WTC11 (cell line): ENCODE measurements around the gene GALNT18. TPM values are rescaled to one million over a fixed set of nuclear protein-coding genes. Genes with fewer than 3 reads are reported as not detected.

Experiments used
- ATAC-seq: fragments of 200-7000 bp; cut with Tn5 transposase; 2 replicates; pipeline ENCODE4 v1.10.0; 2021; ENCODE audit warnings: mild to moderate bottlenecking, moderate library complexity
- CTCF ChIA-PET: fragments of 300-600 bp; sonication (Branson Sonifier 250); formaldehyde crosslinking; loops from one replicate; lab custom pipeline; 2021; ENCODE audit warnings: antibody characterized with exemption; lab: Charles Lee
- POLR2A ChIA-PET: fragments of 350-600 bp; sonication (Branson Sonifier 250); formaldehyde crosslinking; loops from one replicate; lab custom pipeline; 2021; ENCODE audit warnings: antibody characterized with exemption; lab: Charles Lee
- DNase-seq: peaks from one replicate; pipeline ENCODE4 v3.0.0; 2021; ENCODE audit warnings: low spot score
- H3K27ac Mint-ChIP-seq: 2 replicates; pipeline ENCODE4 v1.8.0; 2021; ENCODE audit warnings: mixed read lengths
- H3K27me3 Mint-ChIP-seq: 2 replicates; pipeline ENCODE4 v1.8.0; 2021; ENCODE audit warnings: low read depth, mild to moderate bottlenecking, moderate library complexity, mixed read lengths
- H3K36me3 Mint-ChIP-seq: 2 replicates; pipeline ENCODE4 v1.8.0; 2021; ENCODE audit warnings: mixed read lengths
- H3K4me1 Mint-ChIP-seq: 2 replicates; pipeline ENCODE4 v1.8.0; 2022; ENCODE audit warnings: mixed read lengths
- H3K4me3 Mint-ChIP-seq: 2 replicates; pipeline ENCODE4 v1.8.0; 2021; ENCODE audit warnings: mild to moderate bottlenecking, moderate library complexity, mixed read lengths
- H3K9me3 Mint-ChIP-seq: 2 replicates; pipeline ENCODE4 v1.8.0; 2021; ENCODE audit warnings: mixed read lengths
- ARID4B ChIP-seq: sonication (generic); formaldehyde crosslinking; IDR thresholded peaks from 2 replicates; pipeline ENCODE4 v1.8.0; 2023; ENCODE audit warnings: missing genetic modification reagents, mild to moderate bottlenecking, borderline replicate concordance
- ATF1 ChIP-seq: sonication (generic); formaldehyde crosslinking; IDR thresholded peaks from 2 replicates; pipeline ENCODE4 v1.8.1; 2023; ENCODE audit warnings: mild to moderate bottlenecking, moderate library complexity, missing genetic modification reagents
- ATF2 ChIP-seq: sonication (generic); formaldehyde crosslinking; IDR thresholded peaks from 2 replicates; pipeline ENCODE4 v1.8.1; 2022; ENCODE audit warnings: low read depth, missing genetic modification reagents, borderline replicate concordance
- CDX4 ChIP-seq: fragments of 250-450 bp; sonication (Bioruptor Pico); IDR thresholded peaks from 2 replicates; pipeline ENCODE4 v1.9.0; 2021; ENCODE audit warnings: moderate library complexity, mild to moderate bottlenecking, inconsistent platforms, borderline replicate concordance
- ELF4 ChIP-seq: sonication (generic); formaldehyde crosslinking; IDR thresholded peaks from 2 replicates; pipeline ENCODE4 v1.8.1; 2022; ENCODE audit warnings: low read depth, mild to moderate bottlenecking, moderate library complexity, missing genetic modification reagents
- KAT7 ChIP-seq: sonication (generic); formaldehyde crosslinking; IDR thresholded peaks from 2 replicates; pipeline ENCODE4 v1.8.1; 2023; ENCODE audit warnings: missing genetic modification reagents, mild to moderate bottlenecking, borderline replicate concordance
- MYBL2 ChIP-seq: sonication (generic); formaldehyde crosslinking; IDR thresholded peaks from 2 replicates; pipeline ENCODE4 v1.8.1; 2023; ENCODE audit warnings: mild to moderate bottlenecking, moderate library complexity, missing genetic modification reagents
- SMAD3 ChIP-seq: sonication (generic); formaldehyde crosslinking; IDR thresholded peaks from 2 replicates; pipeline ENCODE4 v1.8.0; 2022; ENCODE audit warnings: missing genetic modification reagents, mild to moderate bottlenecking, borderline replicate concordance
- SMAD4 ChIP-seq: sonication (generic); formaldehyde crosslinking; IDR thresholded peaks from 2 replicates; pipeline ENCODE4 v1.8.0; 2022; ENCODE audit warnings: mild to moderate bottlenecking, missing genetic modification reagents
- USF2 ChIP-seq: sonication (generic); formaldehyde crosslinking; IDR thresholded peaks from 2 replicates; pipeline ENCODE4 v1.8.1; 2023; ENCODE audit warnings: mild to moderate bottlenecking, missing genetic modification reagents, moderate library complexity
- ZNF138 ChIP-seq: sonication (generic); formaldehyde crosslinking; conservative IDR thresholded peaks from 2 replicates; pipeline ENCODE4 v1.8.1; 2022; ENCODE audit warnings: mild to moderate bottlenecking, moderate library complexity, missing genetic modification reagents
- ZNF219 ChIP-seq: sonication (generic); formaldehyde crosslinking; IDR thresholded peaks from 2 replicates; pipeline ENCODE4 v1.8.0; 2023; ENCODE audit warnings: missing genetic modification reagents, mild to moderate bottlenecking, borderline replicate concordance
- ZNF232 ChIP-seq: sonication (generic); formaldehyde crosslinking; IDR thresholded peaks from 2 replicates; pipeline ENCODE4 v1.8.0; 2022; ENCODE audit warnings: mild to moderate bottlenecking, missing genetic modification reagents
- ZNF671 ChIP-seq: fragments of 250-450 bp; sonication (Bioruptor Pico); IDR thresholded peaks from 2 replicates; pipeline ENCODE4 v1.8.0; 2021; ENCODE audit warnings: mild to moderate bottlenecking
- total RNA-seq: library from RNA; stranded (reverse); gene quantifications from 3 replicates; pipeline ENCODE4 v1.2.3, GENCODE V29; 2021
- TF ChIP-seq, protein P1 (sequence below): sonication (generic); formaldehyde crosslinking; IDR thresholded peaks from 2 replicates; pipeline ENCODE4 v1.8.0; 2022; ENCODE audit warnings: mild to moderate bottlenecking, missing genetic modification reagents
- TF ChIP-seq, protein P2 (sequence below): sonication (generic); formaldehyde crosslinking; IDR thresholded peaks from 2 replicates; pipeline ENCODE4 v1.8.0; 2022; ENCODE audit warnings: mild to moderate bottlenecking, missing genetic modification reagents
- TF ChIP-seq, protein P3 (sequence below): sonication (generic); formaldehyde crosslinking; IDR thresholded peaks from 2 replicates; pipeline ENCODE4 v1.8.1; 2023; ENCODE audit warnings: mild to moderate bottlenecking, missing genetic modification reagents, borderline replicate concordance

Gene GALNT18
- total RNA-seq, 1 experiment from 2014 or later, result 5.0 TPM

- no peaks in the 10 kb centered on the region for H3K36me3 Mint-ChIP-seq
- ChIA-PET CTCF (no interaction called here), POLR2A (interaction anchor here (0.7 kb wide), 1 partner anchor 58 kb away, joined by 3 read pairs; the partner anchor contains the start of gene GALNT18)
- H3K9me3 Mint-ChIP-seq, result no peaks in the 10 kb centered on the region
- no peaks in the 10 kb centered on the region for H3K27me3 Mint-ChIP-seq
- DNase-seq (no peak), ATAC-seq (no peak)
- H3K27ac Mint-ChIP-seq, result no peak overlapping the region
- no peak overlapping the region for H3K4me3 Mint-ChIP-seq
- H3K4me1 Mint-ChIP-seq, result no peaks in the 10 kb centered on the region
- TF ChIP-seq, protein P1, sequence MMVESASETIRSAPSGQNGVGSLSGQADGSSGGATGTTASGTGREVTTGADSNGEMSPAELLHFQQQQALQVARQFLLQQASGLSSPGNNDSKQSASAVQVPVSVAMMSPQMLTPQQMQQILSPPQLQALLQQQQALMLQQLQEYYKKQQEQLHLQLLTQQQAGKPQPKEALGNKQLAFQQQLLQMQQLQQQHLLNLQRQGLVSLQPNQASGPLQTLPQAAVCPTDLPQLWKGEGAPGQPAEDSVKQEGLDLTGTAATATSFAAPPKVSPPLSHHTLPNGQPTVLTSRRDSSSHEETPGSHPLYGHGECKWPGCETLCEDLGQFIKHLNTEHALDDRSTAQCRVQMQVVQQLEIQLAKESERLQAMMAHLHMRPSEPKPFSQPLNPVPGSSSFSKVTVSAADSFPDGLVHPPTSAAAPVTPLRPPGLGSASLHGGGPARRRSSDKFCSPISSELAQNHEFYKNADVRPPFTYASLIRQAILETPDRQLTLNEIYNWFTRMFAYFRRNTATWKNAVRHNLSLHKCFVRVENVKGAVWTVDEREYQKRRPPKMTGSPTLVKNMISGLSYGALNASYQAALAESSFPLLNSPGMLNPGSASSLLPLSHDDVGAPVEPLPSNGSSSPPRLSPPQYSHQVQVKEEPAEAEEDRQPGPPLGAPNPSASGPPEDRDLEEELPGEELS (CRISPR knock-in tag), result no peak
- TF ChIP-seq, protein P2, sequence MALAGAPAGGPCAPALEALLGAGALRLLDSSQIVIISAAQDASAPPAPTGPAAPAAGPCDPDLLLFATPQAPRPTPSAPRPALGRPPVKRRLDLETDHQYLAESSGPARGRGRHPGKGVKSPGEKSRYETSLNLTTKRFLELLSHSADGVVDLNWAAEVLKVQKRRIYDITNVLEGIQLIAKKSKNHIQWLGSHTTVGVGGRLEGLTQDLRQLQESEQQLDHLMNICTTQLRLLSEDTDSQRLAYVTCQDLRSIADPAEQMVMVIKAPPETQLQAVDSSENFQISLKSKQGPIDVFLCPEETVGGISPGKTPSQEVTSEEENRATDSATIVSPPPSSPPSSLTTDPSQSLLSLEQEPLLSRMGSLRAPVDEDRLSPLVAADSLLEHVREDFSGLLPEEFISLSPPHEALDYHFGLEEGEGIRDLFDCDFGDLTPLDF (CRISPR knock-in tag), result no peak
- no peak for TF ChIP-seq ARID4B (CRISPR knock-in tag)
- TF ChIP-seq ZNF671 (CRISPR knock-in tag), result no peak
- TF ChIP-seq SMAD4 (CRISPR knock-in tag), result no peak
- TF ChIP-seq ZNF219, result no peak
- TF ChIP-seq ZNF232 (CRISPR knock-in tag), result no peak
- no peak for TF ChIP-seq CDX4
- TF ChIP-seq ATF2 (CRISPR knock-in tag), result no peak
- TF ChIP-seq SMAD3 (CRISPR knock-in tag), result no peak
- TF ChIP-seq USF2, result no peak
- no peak for TF ChIP-seq ZNF138 (CRISPR knock-in tag)
- TF ChIP-seq, protein P3, sequence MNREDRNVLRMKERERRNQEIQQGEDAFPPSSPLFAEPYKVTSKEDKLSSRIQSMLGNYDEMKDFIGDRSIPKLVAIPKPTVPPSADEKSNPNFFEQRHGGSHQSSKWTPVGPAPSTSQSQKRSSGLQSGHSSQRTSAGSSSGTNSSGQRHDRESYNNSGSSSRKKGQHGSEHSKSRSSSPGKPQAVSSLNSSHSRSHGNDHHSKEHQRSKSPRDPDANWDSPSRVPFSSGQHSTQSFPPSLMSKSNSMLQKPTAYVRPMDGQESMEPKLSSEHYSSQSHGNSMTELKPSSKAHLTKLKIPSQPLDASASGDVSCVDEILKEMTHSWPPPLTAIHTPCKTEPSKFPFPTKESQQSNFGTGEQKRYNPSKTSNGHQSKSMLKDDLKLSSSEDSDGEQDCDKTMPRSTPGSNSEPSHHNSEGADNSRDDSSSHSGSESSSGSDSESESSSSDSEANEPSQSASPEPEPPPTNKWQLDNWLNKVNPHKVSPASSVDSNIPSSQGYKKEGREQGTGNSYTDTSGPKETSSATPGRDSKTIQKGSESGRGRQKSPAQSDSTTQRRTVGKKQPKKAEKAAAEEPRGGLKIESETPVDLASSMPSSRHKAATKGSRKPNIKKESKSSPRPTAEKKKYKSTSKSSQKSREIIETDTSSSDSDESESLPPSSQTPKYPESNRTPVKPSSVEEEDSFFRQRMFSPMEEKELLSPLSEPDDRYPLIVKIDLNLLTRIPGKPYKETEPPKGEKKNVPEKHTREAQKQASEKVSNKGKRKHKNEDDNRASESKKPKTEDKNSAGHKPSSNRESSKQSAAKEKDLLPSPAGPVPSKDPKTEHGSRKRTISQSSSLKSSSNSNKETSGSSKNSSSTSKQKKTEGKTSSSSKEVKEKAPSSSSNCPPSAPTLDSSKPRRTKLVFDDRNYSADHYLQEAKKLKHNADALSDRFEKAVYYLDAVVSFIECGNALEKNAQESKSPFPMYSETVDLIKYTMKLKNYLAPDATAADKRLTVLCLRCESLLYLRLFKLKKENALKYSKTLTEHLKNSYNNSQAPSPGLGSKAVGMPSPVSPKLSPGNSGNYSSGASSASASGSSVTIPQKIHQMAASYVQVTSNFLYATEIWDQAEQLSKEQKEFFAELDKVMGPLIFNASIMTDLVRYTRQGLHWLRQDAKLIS (CRISPR knock-in tag), result no peak
- no peak for TF ChIP-seq ATF1 (CRISPR knock-in tag)
- TF ChIP-seq ELF4 (CRISPR knock-in tag), result no peak
- no peak for TF ChIP-seq KAT7 (CRISPR knock-in tag)
- TF ChIP-seq MYBL2 (CRISPR knock-in tag), result no peak
These were observed 58.4 kb downstream of the GALNT18 start for GRCh38 chr11:11563200-11563975.
